Natural killer cell treated with Interleukin-12 subunit alpha and Interleukin-12 subunit beta and Interleukin-15 and Interleukin-18, amount 100 ng/mL, for 72 hours (primary cell): ENCODE results near the gene CHST3. TPM values are rescaled to one million over a fixed set of nuclear protein-coding genes. Genes with fewer than 3 reads are reported as not detected.
"Not testable (repeated sequence)": the region's sequence is repeated elsewhere in the genome, so short reads cannot be mapped to it uniquely, and the experiment has no call there.

ENCODE experiments used
- ATAC-seq, 2 donors: fragments of 150-1000 bp; cut with Tn5 transposase in 1 of 2; sonication (Bioruptor Pico), chemical (Tn5 transposase) in 1 of 2; 2 replicates each; pipeline ENCODE4 v1.10.0; 2021
- DNase-seq: peaks from one replicate; pipeline ENCODE4 v3.0.0; 2022; ENCODE audit warnings: low spot score
- H3K27ac Mint-ChIP-seq, 2 donors: 1 replicate in 1 of 2; 2 replicates in 1 of 2; pipeline ENCODE4 v1.8.0; 2022; ENCODE audit warnings: mixed read lengths in 2 of 2, mild to moderate bottlenecking in 1 of 2, moderate library complexity in 1 of 2
- H3K27me3 Mint-ChIP-seq, 2 donors: 1 replicate in 1 of 2; 2 replicates in 1 of 2; pipeline ENCODE4 v1.8.0; 2022; ENCODE audit warnings: mixed read lengths in 2 of 2
- H3K36me3 Mint-ChIP-seq: one replicate; pipeline ENCODE4 v1.8.0; 2022; ENCODE audit warnings: mixed read lengths
- H3K4me1 Mint-ChIP-seq, 2 donors: 1 replicate in 1 of 2; 2 replicates in 1 of 2; pipeline ENCODE4 v1.8.0; 2022; ENCODE audit warnings: low read depth in 2 of 2, mixed read lengths in 2 of 2, mild to moderate bottlenecking in 1 of 2
- H3K4me3 Mint-ChIP-seq: one replicate; pipeline ENCODE4 v1.8.0; 2022; ENCODE audit warnings: mixed read lengths
- H3K9me3 Mint-ChIP-seq: 2 replicates; pipeline ENCODE4 v1.8.0; 2022; ENCODE audit warnings: mixed read lengths
- total RNA-seq, 2 donors: library from RNA; stranded (reverse); gene quantifications; one replicate each; pipeline ENCODE4 v1.2.3, GENCODE V29; 2022

Gene CHST3
- total RNA-seq, 2 donors from 2014 or later: not detected

- no peaks in the 10 kb centered on the region for H3K36me3 Mint-ChIP-seq
- peaks cover 44 to 65% of the 10 kb centered on the region in 2 donors for H3K27me3 Mint-ChIP-seq
- H3K4me3 Mint-ChIP-seq: no peak overlapping the region
- no peak overlapping the region for H3K27ac Mint-ChIP-seq
- no peaks in the 10 kb centered on the region for H3K9me3 Mint-ChIP-seq
- peak; percentile 50 for DNase-seq
- H3K4me1 Mint-ChIP-seq: no peaks in the 10 kb centered on the region
- ATAC-seq: no peak
These were observed 671 bp upstream of the CHST3 start for GRCh38 chr10:71963351-71964097.

GRCh38 chr10:71964743-71965515 is 734 bp downstream of the CHST3 start:
- Mint-ChIP-seq H3K4me3 (no peak overlapping the region), H3K27me3 (peaks cover 38 to 54% of the 10 kb centered on the region in 2 donors), H3K9me3 (no peaks in the 10 kb centered on the region), H3K36me3 (no peaks in the 10 kb centered on the region), H3K27ac (no peak overlapping the region), H3K4me1 (no peaks in the 10 kb centered on the region)
- DNase-seq: peak; percentile 57
- no peak for ATAC-seq

GRCh38 chr10:71965623-71966022 is 1.4 kb downstream of the CHST3 start:
- no peak for DNase-seq
- Mint-ChIP-seq H3K36me3 (no peaks in the 10 kb centered on the region), H3K27me3 (peaks cover 38 to 54% of the 10 kb centered on the region in 2 donors), H3K27ac (no peak overlapping the region), H3K9me3 (no peaks in the 10 kb centered on the region), H3K4me1 (no peaks in the 10 kb centered on the region), H3K4me3 (no peak overlapping the region)
- no peak for ATAC-seq

GRCh38 chr10:71966046-71967004 is 2.1 kb downstream of the CHST3 start:
- Mint-ChIP-seq H3K27ac (no peak overlapping the region), H3K4me1 (no peaks in the 10 kb centered on the region), H3K4me3 (no peak overlapping the region), H3K27me3 (peaks cover 38 to 52% of the 10 kb centered on the region in 2 donors), H3K9me3 (no peaks in the 10 kb centered on the region), H3K36me3 (no peaks in the 10 kb centered on the region)
- ATAC-seq: no peak
- DNase-seq: no peak

- not testable (repeated sequence) for H3K4me1 Mint-ChIP-seq, DNase-seq, ATAC-seq, H3K4me3 Mint-ChIP-seq, H3K36me3 Mint-ChIP-seq, H3K9me3 Mint-ChIP-seq, H3K27ac Mint-ChIP-seq
- peaks cover 23 to 36% of the 10 kb centered on the region in 2 donors for H3K27me3 Mint-ChIP-seq
These were observed 3.8 kb downstream of the CHST3 start for GRCh38 chr10:71967958-71968357.

- peak; percentile 25 for DNase-seq
These were observed 4.6 kb downstream of the CHST3 start for GRCh38 chr10:71968553-71969474.

GRCh38 chr10:71969929-71970328 is 5.7 kb downstream of the CHST3 start:
- H3K27me3 Mint-ChIP-seq: peaks cover 21 to 32% of the 10 kb centered on the region in 2 donors
- peaks cover 0 to 2% of the 10 kb centered on the region in 2 donors for H3K4me1 Mint-ChIP-seq
- no peaks in the 10 kb centered on the region for H3K36me3 Mint-ChIP-seq
- no peaks in the 10 kb centered on the region for H3K9me3 Mint-ChIP-seq
- H3K4me3 Mint-ChIP-seq: no peak overlapping the region
- DNase-seq: no peak
- H3K27ac Mint-ChIP-seq: no peak overlapping the region
- no peak for ATAC-seq

More at GRCh38 chr10:71968553-71969474, 4.6 kb downstream of the CHST3 start:
- H3K9me3 Mint-ChIP-seq: no peaks in the 10 kb centered on the region
- H3K4me3 Mint-ChIP-seq: no peak overlapping the region
- peaks cover 0 to 2% of the 10 kb centered on the region in 2 donors for H3K4me1 Mint-ChIP-seq
- ATAC-seq: no peak
- H3K27me3 Mint-ChIP-seq: peaks cover 23 to 33% of the 10 kb centered on the region in 2 donors
- H3K27ac Mint-ChIP-seq: no peak overlapping the region
- H3K36me3 Mint-ChIP-seq: no peaks in the 10 kb centered on the region

- no peak overlapping the region for H3K27ac Mint-ChIP-seq
- peaks cover 18 to 28% of the 10 kb centered on the region in 2 donors for H3K27me3 Mint-ChIP-seq
- H3K4me1 Mint-ChIP-seq: peaks cover 0 to 2% of the 10 kb centered on the region in 2 donors
- ATAC-seq (no peak), DNase-seq (peak; percentile 8)
- no peak overlapping the region for H3K4me3 Mint-ChIP-seq
- H3K9me3 Mint-ChIP-seq: no peaks in the 10 kb centered on the region
- H3K36me3 Mint-ChIP-seq: no peaks in the 10 kb centered on the region
These were observed 6.1 kb downstream of the CHST3 start for GRCh38 chr10:71970331-71970730.

GRCh38 chr10:71970869-71971268 is 6.7 kb downstream of the CHST3 start:
- ATAC-seq (no peak), DNase-seq (peak; percentile 42)
- Mint-ChIP-seq H3K27me3 (peaks cover 13 to 22% of the 10 kb centered on the region in 2 donors), H3K4me3 (no peak overlapping the region), H3K36me3 (no peaks in the 10 kb centered on the region), H3K4me1 (peaks cover 0 to 2% of the 10 kb centered on the region in 2 donors), H3K27ac (no peak overlapping the region), H3K9me3 (no peaks in the 10 kb centered on the region)

- ATAC-seq (no peak), DNase-seq (no peak)
- H3K27ac Mint-ChIP-seq: no peak overlapping the region
- H3K27me3 Mint-ChIP-seq: peaks cover 11 to 18% of the 10 kb centered on the region in 2 donors
- H3K9me3 Mint-ChIP-seq: no peaks in the 10 kb centered on the region
- H3K4me1 Mint-ChIP-seq: peaks cover 0 to 2% of the 10 kb centered on the region in 2 donors
- no peak overlapping the region for H3K4me3 Mint-ChIP-seq
- no peaks in the 10 kb centered on the region for H3K36me3 Mint-ChIP-seq
These were observed 7.1 kb downstream of the CHST3 start for GRCh38 chr10:71971311-71971731.

GRCh38 chr10:71971769-71972555 is 7.8 kb downstream of the CHST3 start:
- ATAC-seq (no peak), DNase-seq (no peak)
- peaks cover 0 to 2% of the 10 kb centered on the region in 2 donors for H3K4me1 Mint-ChIP-seq
- no peak overlapping the region for H3K27ac Mint-ChIP-seq
- H3K9me3 Mint-ChIP-seq: no peaks in the 10 kb centered on the region
- peaks cover 11% of the 10 kb centered on the region in 2 donors for H3K27me3 Mint-ChIP-seq
- H3K4me3 Mint-ChIP-seq: no peak overlapping the region
- H3K36me3 Mint-ChIP-seq: no peaks in the 10 kb centered on the region
